ENCODE data around the gene CFAP65.
A peak's percentile ranks its signal among the peaks of the same experiment; 100 is the strongest.

CFAP65 gene

DNA sequence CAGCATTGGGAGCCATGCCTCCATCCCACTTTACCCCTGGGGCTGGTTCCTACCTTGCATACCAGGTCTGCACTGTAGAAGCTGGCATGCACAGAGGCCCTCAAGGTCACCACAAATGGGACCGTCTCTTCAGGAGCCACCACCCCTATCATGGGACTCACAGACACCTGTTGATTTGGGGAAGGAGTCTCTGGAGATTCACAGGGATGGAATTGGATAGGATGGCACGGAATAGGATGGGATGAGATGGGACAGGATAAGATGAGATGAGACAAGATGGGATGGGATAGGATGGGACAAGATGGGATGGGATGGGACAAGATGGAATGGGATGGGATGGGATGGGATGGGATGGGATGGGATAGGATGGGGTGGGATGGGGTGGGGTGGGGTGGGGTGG lies 32.0 kb downstream of the CFAP65 start:
- Histone ChIP-seq H4K20me1 (ENCODE audit: insufficient read depth, low read length) (no peaks in the 10 kb centered on the region), H3K27me3 (ENCODE audit: low read depth, low read length) (no peaks in the 10 kb centered on the region), H3K27ac (ENCODE audit: low read length) (no peak overlapping the region), H3K4me3 (ENCODE audit: low read length) (no peak overlapping the region), H3K79me2 (ENCODE audit: low read length) (no peaks in the 10 kb centered on the region), H2AFZ (ENCODE audit: low read depth, low read length) (no peak overlapping the region), H3K4me2 (ENCODE audit: low read length) (no peak overlapping the region), H3K9ac (ENCODE audit: low read length) (no peak overlapping the region), H3K36me3 (replicated peaks; ENCODE audit: low read depth, low read length) (no peaks in the 10 kb centered on the region), H3K4me1 (ENCODE audit: low read length) (peaks cover 13% of the 10 kb centered on the region), H3K9me3 (ENCODE audit: insufficient read depth, low read length) (no peaks in the 10 kb centered on the region)
- TF ChIP-seq, protein P1, sequence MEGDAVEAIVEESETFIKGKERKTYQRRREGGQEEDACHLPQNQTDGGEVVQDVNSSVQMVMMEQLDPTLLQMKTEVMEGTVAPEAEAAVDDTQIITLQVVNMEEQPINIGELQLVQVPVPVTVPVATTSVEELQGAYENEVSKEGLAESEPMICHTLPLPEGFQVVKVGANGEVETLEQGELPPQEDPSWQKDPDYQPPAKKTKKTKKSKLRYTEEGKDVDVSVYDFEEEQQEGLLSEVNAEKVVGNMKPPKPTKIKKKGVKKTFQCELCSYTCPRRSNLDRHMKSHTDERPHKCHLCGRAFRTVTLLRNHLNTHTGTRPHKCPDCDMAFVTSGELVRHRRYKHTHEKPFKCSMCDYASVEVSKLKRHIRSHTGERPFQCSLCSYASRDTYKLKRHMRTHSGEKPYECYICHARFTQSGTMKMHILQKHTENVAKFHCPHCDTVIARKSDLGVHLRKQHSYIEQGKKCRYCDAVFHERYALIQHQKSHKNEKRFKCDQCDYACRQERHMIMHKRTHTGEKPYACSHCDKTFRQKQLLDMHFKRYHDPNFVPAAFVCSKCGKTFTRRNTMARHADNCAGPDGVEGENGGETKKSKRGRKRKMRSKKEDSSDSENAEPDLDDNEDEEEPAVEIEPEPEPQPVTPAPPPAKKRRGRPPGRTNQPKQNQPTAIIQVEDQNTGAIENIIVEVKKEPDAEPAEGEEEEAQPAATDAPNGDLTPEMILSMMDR (IDR thresholded peaks at IDR 0.05; ENCODE audit: low read depth, low read length): no peak
- no peak for TF ChIP-seq EZH2phosphoT487 (IDR thresholded peaks at IDR 0.05; ENCODE audit: low read depth)

DNA sequence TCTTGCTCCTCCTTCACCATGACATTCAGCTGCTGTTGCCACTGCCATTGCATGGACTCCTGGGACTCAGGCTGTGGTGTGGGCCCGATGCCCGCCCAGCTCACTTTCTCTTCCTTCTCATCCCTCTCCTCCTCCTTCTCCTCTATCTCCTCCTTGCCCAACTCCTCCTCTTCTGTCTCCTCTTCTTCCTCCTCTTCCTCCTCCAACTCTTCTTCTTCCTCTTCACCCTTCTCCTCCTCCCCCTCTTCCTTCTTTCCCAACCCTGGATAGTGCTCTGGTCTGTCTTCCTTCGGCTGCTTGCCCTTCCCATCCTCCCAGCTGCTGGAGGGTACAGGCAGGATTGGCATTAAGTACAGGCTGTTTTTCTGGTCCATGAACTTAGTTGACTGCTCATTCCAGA lies 37.3 kb downstream of the CFAP65 start:
- Histone ChIP-seq H2AFZ (ENCODE audit: low read depth, low read length) (no peak overlapping the region), H3K4me2 (ENCODE audit: low read length) (no peak overlapping the region), H4K20me1 (ENCODE audit: insufficient read depth, low read length) (no peaks in the 10 kb centered on the region), H3K27ac (ENCODE audit: low read length) (no peak overlapping the region), H3K9ac (ENCODE audit: low read length) (no peak overlapping the region), H3K4me3 (ENCODE audit: low read length) (no peak overlapping the region), H3K4me1 (ENCODE audit: low read length) (peaks cover 22% of the 10 kb centered on the region), H3K9me3 (ENCODE audit: insufficient read depth, low read length) (no peaks in the 10 kb centered on the region), H3K36me3 (replicated peaks; ENCODE audit: low read depth, low read length) (no peaks in the 10 kb centered on the region), H3K27me3 (ENCODE audit: low read depth, low read length) (no peaks in the 10 kb centered on the region), H3K79me2 (ENCODE audit: low read length) (no peaks in the 10 kb centered on the region)
- TF ChIP-seq, protein P1 (IDR thresholded peaks at IDR 0.05; ENCODE audit: low read depth, low read length): no peak
- TF ChIP-seq EZH2phosphoT487 (IDR thresholded peaks at IDR 0.05; ENCODE audit: low read depth): no peak

DNA sequence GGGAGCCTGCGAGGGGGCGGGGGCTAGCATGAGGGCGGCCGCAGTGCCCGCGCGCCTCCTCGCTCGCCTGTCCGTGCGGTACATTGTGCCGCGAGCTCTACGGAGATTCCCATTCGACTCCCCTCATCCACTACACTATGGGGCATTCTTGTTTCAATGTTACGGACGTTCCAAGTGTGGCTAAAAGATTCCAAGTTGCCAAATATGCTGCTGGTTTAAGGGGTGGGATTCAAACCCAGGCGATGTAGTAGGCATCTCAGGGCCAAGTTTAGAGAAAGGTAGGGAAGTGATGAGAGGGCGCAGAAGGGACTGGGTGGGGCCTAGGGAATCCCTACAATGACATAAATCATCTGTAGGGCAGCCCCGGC lies 38.1 kb downstream of the CFAP65 start:
- no peaks in the 10 kb centered on the region for H4K20me1 ChIP-seq (ENCODE audit: insufficient read depth, low read length)
- H3K9me3 ChIP-seq (ENCODE audit: insufficient read depth, low read length): no peaks in the 10 kb centered on the region
- H3K79me2 ChIP-seq (ENCODE audit: low read length): no peaks in the 10 kb centered on the region
- peaks cover 15% of the 10 kb centered on the region for H3K4me1 ChIP-seq (ENCODE audit: low read length)
- no peaks in the 10 kb centered on the region for H3K27me3 ChIP-seq (ENCODE audit: low read depth, low read length)
- TF ChIP-seq EZH2phosphoT487 (IDR thresholded peaks at IDR 0.05; ENCODE audit: low read depth): no peak
- TF ChIP-seq, protein P1 (IDR thresholded peaks at IDR 0.05; ENCODE audit: low read depth, low read length): peak; percentile 15
- no peak overlapping the region for H3K9ac ChIP-seq (ENCODE audit: low read length)
- no peak overlapping the region for H3K4me3 ChIP-seq (ENCODE audit: low read length)
- no peak overlapping the region for H3K27ac ChIP-seq (ENCODE audit: low read length)
- no peak overlapping the region for H3K4me2 ChIP-seq (ENCODE audit: low read length)
- no peaks in the 10 kb centered on the region for H3K36me3 ChIP-seq (replicated peaks; ENCODE audit: low read depth, low read length)
- no peak overlapping the region for H2AFZ ChIP-seq (ENCODE audit: low read depth, low read length)

DNA sequence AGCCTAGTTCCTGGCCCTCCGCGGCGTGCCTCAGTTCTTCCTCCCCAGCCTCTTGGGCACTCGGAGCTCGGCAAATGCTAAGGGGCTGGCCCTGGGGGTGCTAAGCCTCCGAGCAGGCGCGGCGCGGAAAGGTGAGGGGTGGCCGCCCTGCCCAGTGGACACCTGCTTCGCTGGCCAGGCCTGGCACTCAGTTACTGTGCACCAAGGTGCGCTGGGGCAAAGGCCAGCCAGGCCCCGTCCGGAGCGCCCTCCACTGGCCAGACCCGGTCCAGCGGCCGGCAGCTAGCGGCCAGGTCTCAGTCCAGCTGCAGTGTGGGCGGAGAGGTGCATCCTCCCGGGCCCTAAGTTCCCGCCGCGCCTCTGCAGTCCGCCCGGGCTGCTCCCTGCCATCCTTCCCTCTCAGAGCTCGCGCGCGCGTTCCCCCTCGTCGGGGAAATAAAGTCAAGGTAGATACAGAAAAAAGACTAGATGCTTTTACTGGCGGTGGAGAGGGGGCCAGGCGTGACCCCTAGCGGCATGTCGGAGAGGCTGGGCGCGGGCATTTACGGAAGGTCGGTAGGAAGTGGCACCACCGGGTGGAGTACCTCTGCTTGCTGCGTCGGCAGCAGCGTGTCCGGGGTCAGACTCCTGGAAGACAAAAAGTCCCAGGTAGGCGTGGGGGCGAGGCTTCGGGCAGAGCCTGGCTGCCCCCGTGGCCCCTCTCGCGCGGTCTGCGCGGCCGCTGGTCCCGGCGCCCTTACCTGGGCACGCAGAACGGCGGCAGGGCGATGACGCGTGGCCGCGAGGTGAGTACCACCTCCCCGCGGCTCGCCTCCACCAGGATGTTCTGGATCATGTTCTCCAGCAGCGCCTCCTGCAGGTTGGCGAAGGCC lies 38.7 kb downstream of the CFAP65 start:
- no peaks in the 10 kb centered on the region for H3K27me3 ChIP-seq (ENCODE audit: low read depth, low read length)
- H3K9me3 ChIP-seq (ENCODE audit: insufficient read depth, low read length): no peaks in the 10 kb centered on the region
- H3K36me3 ChIP-seq (replicated peaks; ENCODE audit: low read depth, low read length): no peaks in the 10 kb centered on the region
- H3K9ac ChIP-seq (ENCODE audit: low read length): no peak overlapping the region
- H3K4me3 ChIP-seq (ENCODE audit: low read length): no peak overlapping the region
- no peaks in the 10 kb centered on the region for H3K79me2 ChIP-seq (ENCODE audit: low read length)
- no peak overlapping the region for H3K27ac ChIP-seq (ENCODE audit: low read length)
- TF ChIP-seq, protein P1 (IDR thresholded peaks at IDR 0.05; ENCODE audit: low read depth, low read length): no peak
- TF ChIP-seq EZH2phosphoT487 (IDR thresholded peaks at IDR 0.05; ENCODE audit: low read depth): no peak
- H2AFZ ChIP-seq (ENCODE audit: low read depth, low read length): no peak overlapping the region
- peaks cover 10% of the 10 kb centered on the region for H3K4me1 ChIP-seq (ENCODE audit: low read length)
- no peaks in the 10 kb centered on the region for H4K20me1 ChIP-seq (ENCODE audit: insufficient read depth, low read length)
- H3K4me2 ChIP-seq (ENCODE audit: low read length): no peak overlapping the region

All from OCI-LY3 (cell line).